Small intestine (tissue), 7 donors: ENCODE data around the gene CCDC38. TPM values are rescaled to one million over a fixed set of nuclear protein-coding genes. Genes with fewer than 3 reads are reported as not detected.

Source experiments
- DNase-seq, 2 donors: peaks; one replicate each; pipeline versions ENCODE4 v3.0.0 to v3.0.0-alpha.2; 2013
- FAIRE-seq: peaks from 2 replicates; lab custom pipeline; 2012; peaks lifted over from hg19 to GRCh38; lab: Jason Lieb, UNC
- H3K27ac ChIP-seq, 3 donors: one replicate each; pipeline ENCODE4 v1.5.1; 2013; ENCODE audit warnings: low read length in 2 of 3, mild to moderate bottlenecking in 2 of 3, control low read depth in 1 of 3, inconsistent platforms in 1 of 3, low read depth in 1 of 3, moderate library complexity in 1 of 3
- H3K27me3 ChIP-seq, 3 donors: one replicate each; pipeline ENCODE4 v1.6.1; 2013; ENCODE audit warnings: low read length in 3 of 3, inconsistent platforms in 1 of 3; ENCODE audit not compliant: control insufficient read depth in 3 of 3, insufficient read depth in 3 of 3
- H3K36me3 ChIP-seq, 3 donors: one replicate each; pipeline ENCODE4 v1.6.1; 2013; ENCODE audit warnings: low read length in 3 of 3, inconsistent platforms in 1 of 3, low read depth in 1 of 3, mild to moderate bottlenecking in 1 of 3, moderate library complexity in 1 of 3; ENCODE audit not compliant: control insufficient read depth in 3 of 3, insufficient read depth in 2 of 3
- H3K4me1 ChIP-seq, 3 donors: one replicate each; pipeline ENCODE4 v1.6.1; 2013; ENCODE audit warnings: low read length in 2 of 3, inconsistent platforms in 1 of 3, low read depth in 1 of 3, mild to moderate bottlenecking in 1 of 3, moderate library complexity in 1 of 3; ENCODE audit not compliant: control insufficient read depth in 3 of 3, insufficient read depth in 2 of 3
- H3K4me3 ChIP-seq, 3 donors: one replicate each; pipeline ENCODE4 v1.5.1; 2013; ENCODE audit warnings: low read length in 3 of 3, control low read depth in 1 of 3, inconsistent platforms in 1 of 3, low read depth in 1 of 3, mild to moderate bottlenecking in 1 of 3, moderate library complexity in 1 of 3
- H3K9me3 ChIP-seq, 2 donors: one replicate each; pipeline ENCODE4 v1.6.1; 2013; ENCODE audit warnings: low read depth in 1 of 2, low read length in 1 of 2; ENCODE audit not compliant: control insufficient read depth in 2 of 2, insufficient read depth in 1 of 2
- WGBS, 3 donors: extraction: QIAGEN DNeasy Blood & Tissue Kit; methylation state at CpG; one replicate each; pipeline ENCODE4 v1.1.7; 2013; 5-methylcytosine and 5-hydroxymethylcytosine counted together
- polyA plus RNA-seq, 4 donors: library from polyadenylated mRNA; stranded (reverse) in 3 of 4; unstranded in 1 of 4; fragments of 200-250 nt in 3 of 4; fragments of 120-200 nt in 1 of 4; gene quantifications; one replicate each; pipeline versions ENCODE4 v1.2.1 to v1.2.3, GENCODE V29; 2013
- donor health status: healthy with polysubstance abuse.
- donor health status: control.
- donor health status: control.
- donor health status: Bipolar disorder and iron deficiency.
- donor health status: healthy.

The CCDC38 gene
- polyA plus RNA-seq, 4 donors: 0.09 to 0.58 TPM; not detected in 2

DNA sequence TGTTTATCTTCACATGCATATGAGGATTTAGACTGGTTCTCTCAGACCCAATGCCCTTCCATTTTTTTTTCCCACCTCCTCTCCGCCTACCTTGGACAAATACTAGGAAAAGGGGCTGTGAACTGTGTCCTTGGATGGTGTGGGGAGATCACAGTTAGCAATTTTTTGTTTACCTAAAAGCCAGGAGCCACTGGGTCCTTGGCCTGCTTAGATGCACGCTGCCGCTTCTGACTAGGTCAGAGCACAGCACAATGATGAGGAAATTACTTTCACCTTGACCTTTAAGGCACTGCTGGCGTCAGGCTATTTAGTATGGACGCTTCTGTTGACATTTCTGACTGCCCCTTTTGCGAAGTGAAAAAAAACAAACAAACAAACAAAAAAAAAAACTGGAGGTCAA, 1.9 kb downstream of the CCDC38 start:
- FAIRE-seq: no peak
- no peak for DNase-seq
- Histone ChIP-seq H3K9me3 (no peaks in the 10 kb centered on the region), H3K27me3 (peaks cover 0 to 7% (median 0%) of the 10 kb centered on the region in 3 donors), H3K36me3 (no peaks in the 10 kb centered on the region), H3K4me3 (no peak overlapping the region), H3K4me1 (peaks cover 0 to 5% (median 0%) of the 10 kb centered on the region in 3 donors), H3K27ac (no peak overlapping the region)
- WGBS, 3 donors: 58 to 70% (median 67%) methylated on average over 6 of the region's 6 CpGs

DNA sequence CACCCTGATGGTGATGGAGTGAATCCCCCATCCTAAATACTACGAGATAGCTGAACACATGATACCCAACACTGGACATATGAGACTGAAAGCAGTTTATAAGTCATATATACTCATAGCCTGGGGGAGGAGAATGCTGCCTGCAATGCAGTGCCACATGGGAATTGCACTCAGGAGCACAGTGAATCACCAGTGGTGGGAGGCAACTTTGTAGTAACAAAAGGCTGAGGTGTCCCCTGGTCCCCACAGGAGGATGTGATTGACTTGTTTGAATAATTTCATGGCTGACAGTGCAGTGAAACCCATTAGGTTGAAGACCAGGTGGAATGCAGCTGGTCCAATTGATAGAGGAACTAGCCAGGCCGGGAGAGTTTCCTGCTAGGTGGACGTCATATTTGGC, 20.2 kb downstream of the CCDC38 start:
- Histone ChIP-seq H3K27me3 (no peaks in the 10 kb centered on the region), H3K4me1 (no peaks in the 10 kb centered on the region), H3K4me3 (no peak overlapping the region), H3K36me3 (no peaks in the 10 kb centered on the region), H3K27ac (no peak overlapping the region), H3K9me3 (no peaks in the 10 kb centered on the region)
- DNase-seq (no peak), FAIRE-seq (no peak)
- 43 to 52% (median 50%) methylated on average over 3 of the region's 3 CpGs for WGBS, 3 donors

DNA sequence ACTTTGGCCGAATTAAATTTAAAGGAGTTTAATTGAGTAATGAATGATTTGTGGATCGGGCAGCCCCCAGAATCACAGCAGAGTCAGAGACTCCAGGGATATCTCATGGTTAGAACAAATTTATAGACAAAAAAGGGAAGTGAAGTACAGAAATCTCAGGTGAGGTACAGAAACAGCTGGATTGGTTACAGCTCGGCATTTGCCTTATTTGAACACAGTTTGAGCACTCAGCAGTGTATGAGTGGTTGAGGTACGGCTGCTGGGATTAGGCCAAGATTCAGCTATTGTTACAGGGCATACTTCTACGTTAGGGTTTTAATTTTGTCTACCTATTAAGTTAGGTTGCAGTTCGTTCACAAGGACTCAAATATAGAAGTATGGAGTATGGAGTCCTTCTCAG, 23.3 kb downstream of the CCDC38 start:
- FAIRE-seq (no peak), DNase-seq (no peak)
- H3K27ac ChIP-seq: no peak overlapping the region
- H3K36me3 ChIP-seq: no peaks in the 10 kb centered on the region
- no peaks in the 10 kb centered on the region for H3K4me1 ChIP-seq
- no peaks in the 10 kb centered on the region for H3K9me3 ChIP-seq
- WGBS, 3 donors: 82 to 87% (median 85%) methylated on average over 6 of the region's 6 CpGs
- H3K27me3 ChIP-seq: peaks cover 0 to 6% (median 0%) of the 10 kb centered on the region in 3 donors
- H3K4me3 ChIP-seq: no peak overlapping the region

DNA sequence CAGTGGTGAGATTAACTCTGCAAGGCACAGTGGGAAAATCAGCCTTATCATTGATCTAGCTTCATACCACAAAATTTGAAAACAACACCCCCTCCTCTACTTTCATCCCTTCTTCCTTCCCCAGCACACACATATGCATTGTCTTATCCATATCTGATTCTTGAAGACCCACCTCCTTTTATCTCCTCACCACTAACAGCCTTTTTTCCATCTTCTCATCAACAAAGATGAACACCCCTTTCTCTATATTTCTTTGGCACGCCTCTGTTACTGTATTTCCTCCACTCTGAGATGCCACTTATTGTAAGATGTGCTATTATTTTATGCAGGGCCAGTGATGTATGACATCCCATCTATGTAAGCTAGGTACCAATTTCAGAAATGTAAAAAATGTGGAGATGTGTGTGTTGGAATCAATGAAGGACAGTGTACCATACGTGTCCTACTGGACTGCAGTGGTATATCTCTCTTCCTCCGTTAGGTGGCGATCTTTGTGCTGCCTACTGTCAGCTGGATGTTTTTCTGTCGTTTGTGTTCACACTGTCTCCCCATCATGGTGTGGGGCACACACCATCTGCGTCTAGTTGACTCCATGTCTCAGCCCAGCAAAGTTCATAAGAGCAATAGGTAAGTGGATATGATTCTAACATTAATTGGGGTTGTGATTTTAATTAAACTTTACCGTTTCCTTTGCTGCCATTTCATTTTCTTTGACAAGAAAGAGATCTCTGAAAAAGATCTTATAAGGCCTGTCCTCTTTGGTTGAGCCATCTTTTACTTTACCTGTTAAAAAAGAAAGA, 24.0 kb downstream of the CCDC38 start:
- Histone ChIP-seq H3K4me3 (no peak overlapping the region), H3K9me3 (no peaks in the 10 kb centered on the region), H3K27ac (no peak overlapping the region), H3K4me1 (no peaks in the 10 kb centered on the region), H3K36me3 (no peaks in the 10 kb centered on the region), H3K27me3 (peaks cover 0 to 6% (median 0%) of the 10 kb centered on the region in 3 donors)
- DNase-seq: peak; percentile 57 to 66
- 16 to 24% (median 19%) methylated on average over 7 of the region's 7 CpGs for WGBS, 3 donors
- FAIRE-seq: no peak

DNA sequence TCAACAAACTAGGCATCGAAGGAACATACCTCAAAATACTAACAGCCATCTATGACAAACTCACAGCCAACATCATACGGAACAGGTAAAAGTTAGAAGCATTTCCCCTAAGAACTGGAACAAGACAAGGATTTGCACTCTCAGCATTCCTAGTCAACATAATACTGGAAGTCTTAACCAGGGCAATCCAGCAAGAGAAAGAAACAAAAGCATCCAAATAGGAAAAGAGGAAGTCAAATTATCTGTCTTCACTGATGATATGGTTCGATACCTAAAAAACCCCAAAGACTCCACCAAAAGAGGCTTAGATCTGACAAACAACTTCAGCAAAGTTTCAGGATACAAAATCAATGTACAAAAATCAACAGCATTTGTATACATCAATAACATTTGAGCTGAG, 32.5 kb downstream of the CCDC38 start:
- 88 to 95% (median 91%) methylated on average over 3 of the region's 3 CpGs for WGBS, 3 donors
- Histone ChIP-seq H3K9me3 (peaks cover 0 to 3% of the 10 kb centered on the region in 2 donors), H3K27me3 (no peaks in the 10 kb centered on the region), H3K27ac (no peak overlapping the region), H3K36me3 (no peaks in the 10 kb centered on the region), H3K4me1 (no peaks in the 10 kb centered on the region), H3K4me3 (no peak overlapping the region)
- no peak for DNase-seq
- FAIRE-seq: no peak

DNA sequence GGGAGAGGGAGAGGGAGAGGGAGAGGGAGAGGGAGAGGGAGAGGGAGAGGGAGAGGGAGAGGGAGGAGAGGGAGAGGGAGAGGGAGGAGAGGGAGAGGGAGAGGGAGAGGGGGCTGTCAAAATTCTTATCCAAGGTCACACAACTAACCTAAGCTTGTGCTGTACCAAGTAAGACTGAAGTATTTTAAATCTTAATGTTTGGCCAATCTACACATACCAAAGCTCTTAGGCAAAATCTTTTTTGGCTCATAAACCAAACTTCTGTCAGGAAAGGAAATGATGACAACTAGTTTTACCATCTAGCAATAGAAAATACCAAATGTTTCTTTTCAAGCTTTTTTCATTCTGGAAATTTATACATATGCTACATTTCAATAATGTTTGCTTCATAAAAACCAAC, 33.8 kb downstream of the CCDC38 start:
- DNase-seq: no peak
- no peak overlapping the region for H3K4me3 ChIP-seq
- no peaks in the 10 kb centered on the region for H3K36me3 ChIP-seq
- no peak overlapping the region for H3K27ac ChIP-seq
- H3K4me1 ChIP-seq: no peaks in the 10 kb centered on the region
- H3K27me3 ChIP-seq: peaks cover 0 to 6% (median 0%) of the 10 kb centered on the region in 3 donors
- FAIRE-seq: no peak
- H3K9me3 ChIP-seq: peaks cover 0 to 3% of the 10 kb centered on the region in 2 donors

DNA sequence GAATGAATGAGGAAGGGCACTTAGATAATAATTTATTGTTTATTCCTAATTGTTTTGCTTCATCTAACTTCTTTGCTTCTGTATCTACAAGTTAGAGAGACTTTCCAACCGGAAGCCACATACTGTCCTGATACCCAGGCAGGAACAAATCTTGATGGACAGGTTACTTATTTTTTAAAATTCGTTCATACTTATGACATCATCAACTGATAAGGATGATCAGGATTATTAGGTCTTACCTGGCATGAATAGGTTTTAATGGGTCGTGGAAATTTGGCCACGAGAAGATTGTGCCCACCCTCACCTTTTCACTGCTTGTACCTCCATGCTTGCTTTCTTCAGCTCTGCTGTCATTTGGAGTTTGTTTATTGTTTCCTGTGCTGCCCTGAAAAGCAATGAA, 44.3 kb downstream of the CCDC38 start:
- peaks cover 0 to 7% (median 1%) of the 10 kb centered on the region in 3 donors for H3K27me3 ChIP-seq
- WGBS, 3 donors: 47 to 55% (median 55%) methylated on average over 4 of the region's 4 CpGs
- FAIRE-seq (no peak), DNase-seq (no peak)
- no peaks in the 10 kb centered on the region for H3K4me1 ChIP-seq
- H3K27ac ChIP-seq: no peak overlapping the region
- no peaks in the 10 kb centered on the region for H3K36me3 ChIP-seq
- H3K4me3 ChIP-seq: no peak overlapping the region
- no peaks in the 10 kb centered on the region for H3K9me3 ChIP-seq

DNA sequence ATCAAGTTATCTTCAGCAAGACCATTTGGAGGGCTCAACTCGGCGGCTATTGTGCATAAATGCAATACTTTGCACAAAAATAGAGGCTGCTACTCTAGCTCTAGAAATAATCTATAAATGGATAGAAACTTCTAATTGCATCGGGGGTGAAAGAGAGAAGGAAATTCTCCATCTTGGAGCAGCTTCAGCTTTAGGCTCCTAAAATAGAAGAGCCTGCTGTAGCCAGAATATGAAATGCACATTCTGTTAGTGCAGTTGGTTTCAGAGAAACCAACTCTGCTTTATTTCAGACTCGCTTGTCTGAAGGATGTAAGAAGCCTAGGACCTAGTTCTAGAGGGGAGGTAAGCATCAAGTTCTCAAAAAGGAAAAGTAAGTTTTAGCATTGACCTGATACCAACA, 45.6 kb downstream of the CCDC38 start:
- peaks cover 0 to 7% (median 1%) of the 10 kb centered on the region in 3 donors for H3K27me3 ChIP-seq
- no peak overlapping the region for H3K27ac ChIP-seq
- H3K4me3 ChIP-seq: no peak overlapping the region
- DNase-seq (no peak), FAIRE-seq (no peak)
- 90 to 95% (median 91%) methylated on average over 4 of the region's 4 CpGs for WGBS, 3 donors
- no peaks in the 10 kb centered on the region for H3K36me3 ChIP-seq
- no peaks in the 10 kb centered on the region for H3K9me3 ChIP-seq
- no peaks in the 10 kb centered on the region for H3K4me1 ChIP-seq

DNA sequence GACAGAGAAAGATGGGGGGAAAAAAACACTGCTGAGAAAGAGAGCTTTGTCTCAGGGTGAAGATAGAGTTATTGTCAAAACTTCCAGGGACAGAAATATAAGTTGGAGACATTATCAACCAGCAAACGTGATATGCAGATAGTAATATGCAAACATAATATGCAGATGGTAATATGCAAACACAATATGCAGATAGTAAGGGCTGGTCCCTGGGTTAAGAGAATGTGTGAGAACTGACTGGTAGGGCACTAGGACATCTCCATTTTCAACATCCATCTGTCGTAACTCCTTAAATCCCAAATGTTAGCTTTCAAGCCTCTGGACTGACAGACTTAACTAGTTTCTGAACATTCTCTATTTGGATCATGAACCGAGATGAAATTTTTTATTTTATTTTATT, 51.5 kb downstream of the CCDC38 start:
- 59 to 70% (median 61%) methylated on average over 3 of the region's 3 CpGs for WGBS, 3 donors
- Histone ChIP-seq H3K27ac (no peak overlapping the region), H3K27me3 (no peaks in the 10 kb centered on the region), H3K4me1 (no peaks in the 10 kb centered on the region), H3K9me3 (no peaks in the 10 kb centered on the region), H3K4me3 (no peak overlapping the region), H3K36me3 (no peaks in the 10 kb centered on the region)
- FAIRE-seq: no peak
- DNase-seq: no peak
